ENCODE data around the gene TMOD3.
"Not testable (repeated sequence)": the region's sequence is repeated elsewhere in the genome, so short reads cannot be mapped to it uniquely, and the experiment has no call there.

The TMOD3 gene

DNA sequence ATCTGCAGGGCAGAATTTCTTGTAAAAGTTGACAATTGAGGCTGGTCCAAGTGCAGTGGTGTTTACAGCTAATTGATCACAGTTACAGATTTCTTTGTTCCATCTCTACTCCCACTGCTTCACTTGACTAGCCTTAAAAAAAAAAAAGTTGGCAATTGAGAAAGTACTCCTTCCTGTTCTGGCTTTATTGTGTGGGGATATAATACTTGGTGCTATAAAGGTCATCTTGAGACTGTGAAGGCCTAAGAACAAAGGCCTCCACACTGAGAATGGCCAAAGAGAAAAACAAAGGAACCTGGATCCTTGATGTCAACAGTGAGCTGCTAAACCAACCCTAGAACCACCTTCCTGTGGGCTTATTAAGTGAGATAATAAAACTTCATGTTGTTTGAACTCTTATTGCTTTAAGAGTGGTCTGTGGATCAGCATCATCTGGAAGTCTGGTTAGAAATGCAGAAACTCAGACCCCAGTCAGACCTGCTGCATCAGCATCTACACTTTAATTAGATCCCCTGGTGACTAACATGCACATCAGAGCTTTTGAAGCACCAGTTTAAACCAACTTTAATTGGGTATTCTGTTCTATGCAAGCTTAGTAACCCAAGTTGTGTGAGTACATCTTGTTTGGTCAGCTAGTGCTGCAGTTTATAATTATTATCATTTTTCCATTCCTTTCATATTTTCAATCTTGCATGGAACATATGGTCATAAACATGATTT is 55.2 kb downstream of the TMOD3 start:
- Histone ChIP-seq H3K4me3 (ENCODE audit: low read length) (no peak overlapping the region), H4K20me1 (ENCODE audit: control insufficient read depth, insufficient read depth, low read depth, low read length) (no peaks in the 10 kb centered on the region), H3K27me3 (ENCODE audit: control insufficient read depth, low read length) (no peaks in the 10 kb centered on the region), H3K79me2 (ENCODE audit: control insufficient read depth, low read length) (no peaks in the 10 kb centered on the region; the same call in 1 of the 2 replicates), H3F3A (ENCODE audit: control insufficient read depth, insufficient read depth) (peaks cover 10% of the 10 kb centered on the region), H3K9me2 (replicated peaks; ENCODE audit: control insufficient read depth, low read length) (no peaks in the 10 kb centered on the region), H3K36me3 (ENCODE audit: control insufficient read depth, low read length) (peaks cover 4% of the 10 kb centered on the region; the same call in 1 of the 2 replicates), H3K9me3 (ENCODE audit: control insufficient read depth, insufficient read depth, low read length) (no peaks in the 10 kb centered on the region), H3K27ac (ENCODE audit: low read depth, low read length) (no peak overlapping the region), H3K4me2 (ENCODE audit: low read length) (no peak overlapping the region), H3K4me1 (ENCODE audit: control insufficient read depth, low read length) (no peaks in the 10 kb centered on the region)
- no peak for TF ChIP-seq EZH2phosphoT487 (IDR thresholded peaks at IDR 0.05; ENCODE audit: borderline replicate concordance, low read length)
- TF ChIP-seq, protein P1, sequence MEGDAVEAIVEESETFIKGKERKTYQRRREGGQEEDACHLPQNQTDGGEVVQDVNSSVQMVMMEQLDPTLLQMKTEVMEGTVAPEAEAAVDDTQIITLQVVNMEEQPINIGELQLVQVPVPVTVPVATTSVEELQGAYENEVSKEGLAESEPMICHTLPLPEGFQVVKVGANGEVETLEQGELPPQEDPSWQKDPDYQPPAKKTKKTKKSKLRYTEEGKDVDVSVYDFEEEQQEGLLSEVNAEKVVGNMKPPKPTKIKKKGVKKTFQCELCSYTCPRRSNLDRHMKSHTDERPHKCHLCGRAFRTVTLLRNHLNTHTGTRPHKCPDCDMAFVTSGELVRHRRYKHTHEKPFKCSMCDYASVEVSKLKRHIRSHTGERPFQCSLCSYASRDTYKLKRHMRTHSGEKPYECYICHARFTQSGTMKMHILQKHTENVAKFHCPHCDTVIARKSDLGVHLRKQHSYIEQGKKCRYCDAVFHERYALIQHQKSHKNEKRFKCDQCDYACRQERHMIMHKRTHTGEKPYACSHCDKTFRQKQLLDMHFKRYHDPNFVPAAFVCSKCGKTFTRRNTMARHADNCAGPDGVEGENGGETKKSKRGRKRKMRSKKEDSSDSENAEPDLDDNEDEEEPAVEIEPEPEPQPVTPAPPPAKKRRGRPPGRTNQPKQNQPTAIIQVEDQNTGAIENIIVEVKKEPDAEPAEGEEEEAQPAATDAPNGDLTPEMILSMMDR (IDR thresholded peaks at IDR 0.05; ENCODE audit: low read depth, low read length, poor library complexity, severe bottlenecking): no peak

DNA sequence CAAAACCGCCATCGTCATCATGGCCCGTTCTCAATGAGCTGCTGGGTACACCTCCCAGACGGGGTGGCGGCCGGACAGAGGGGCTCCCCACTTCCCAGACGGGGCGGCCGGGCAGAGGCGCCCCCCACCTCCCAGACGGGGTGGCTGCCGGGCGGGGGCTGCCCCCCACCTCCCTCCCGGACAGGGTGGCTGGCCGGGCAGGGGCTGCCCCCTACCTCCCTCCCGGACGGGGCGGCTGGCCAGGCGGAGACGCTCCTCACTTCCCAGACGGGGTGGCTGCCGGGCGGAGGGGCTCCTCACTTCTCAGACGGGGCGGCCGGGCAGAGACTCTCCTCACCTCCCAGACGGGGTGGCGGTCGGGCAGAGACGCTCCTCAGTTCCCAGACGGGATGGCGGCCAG is 56.3 kb downstream of the TMOD3 start:
- not testable (repeated sequence) for H3K79me2 ChIP-seq (ENCODE audit: control insufficient read depth, low read length); H3K4me1 ChIP-seq (ENCODE audit: control insufficient read depth, low read length); H4K20me1 ChIP-seq (ENCODE audit: control insufficient read depth, insufficient read depth, low read depth, low read length); H3K27ac ChIP-seq (ENCODE audit: low read depth, low read length); H3K9me2 ChIP-seq (replicated peaks; ENCODE audit: control insufficient read depth, low read length); H3K9me3 ChIP-seq (ENCODE audit: control insufficient read depth, insufficient read depth, low read length); H3K4me3 ChIP-seq (ENCODE audit: low read length); H3F3A ChIP-seq (ENCODE audit: control insufficient read depth, insufficient read depth); H3K36me3 ChIP-seq (ENCODE audit: control insufficient read depth, low read length); H3K4me2 ChIP-seq (ENCODE audit: low read length); H3K27me3 ChIP-seq (ENCODE audit: control insufficient read depth, low read length)

DNA sequence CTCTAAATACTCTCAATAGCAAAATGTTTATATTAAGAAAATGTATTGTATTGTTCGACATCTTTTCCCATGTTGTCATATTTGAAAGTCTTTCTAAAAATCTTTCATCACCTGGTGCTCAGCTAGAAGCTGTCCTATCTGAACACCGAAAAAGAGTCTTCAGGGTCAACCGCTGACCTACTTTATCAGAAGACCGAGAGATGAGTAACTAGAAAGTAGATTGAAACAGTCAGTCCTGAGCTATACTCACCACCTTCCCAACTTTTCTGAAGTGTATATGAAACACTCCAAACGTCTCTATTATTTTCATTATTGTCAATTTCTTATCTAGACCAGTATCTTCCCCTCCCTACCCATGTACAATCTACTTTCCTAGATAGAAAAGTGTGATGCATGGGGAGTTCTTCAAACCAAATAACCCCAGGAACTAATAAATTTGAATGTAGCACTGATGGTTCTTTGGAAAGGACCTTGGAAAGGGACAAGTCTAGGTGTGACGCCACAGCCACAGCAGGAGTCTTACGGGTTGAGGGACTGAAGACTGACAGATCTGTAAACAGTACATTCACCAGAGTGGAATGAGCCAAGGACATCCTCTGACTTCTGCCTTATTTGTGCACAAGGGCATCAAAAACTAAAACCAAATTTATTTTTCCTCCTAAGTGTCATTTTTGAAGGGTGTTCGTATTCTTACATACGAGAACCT is 58.6 kb downstream of the TMOD3 start:
- no peak for TF ChIP-seq EZH2phosphoT487 (IDR thresholded peaks at IDR 0.05; ENCODE audit: borderline replicate concordance, low read length)
- TF ChIP-seq, protein P1 (IDR thresholded peaks at IDR 0.05; ENCODE audit: low read depth, low read length, poor library complexity, severe bottlenecking): no peak
- no peaks in the 10 kb centered on the region for H3K27me3 ChIP-seq (ENCODE audit: control insufficient read depth, low read length)

More for the DNA sequence above, 58.6 kb downstream of the TMOD3 start:
- Histone ChIP-seq H4K20me1 (ENCODE audit: control insufficient read depth, insufficient read depth, low read depth, low read length) (no peaks in the 10 kb centered on the region), H3K9me2 (replicated peaks; ENCODE audit: control insufficient read depth, low read length) (no peaks in the 10 kb centered on the region), H3K27ac (ENCODE audit: low read depth, low read length) (no peak overlapping the region), H3K36me3 (ENCODE audit: control insufficient read depth, low read length) (peaks cover 9% of the 10 kb centered on the region; the same call in 1 of the 2 replicates), H3F3A (ENCODE audit: control insufficient read depth, insufficient read depth) (peaks cover 10% of the 10 kb centered on the region), H3K79me2 (ENCODE audit: control insufficient read depth, low read length) (no peaks in the 10 kb centered on the region; the same call in 1 of the 2 replicates), H3K9me3 (ENCODE audit: control insufficient read depth, insufficient read depth, low read length) (no peaks in the 10 kb centered on the region), H3K4me3 (ENCODE audit: low read length) (no peak overlapping the region), H3K4me1 (ENCODE audit: control insufficient read depth, low read length) (no peaks in the 10 kb centered on the region), H3K4me2 (ENCODE audit: low read length) (no peak overlapping the region)

All from DOHH2 (cell line).